Testis (tissue), 3 donors: ENCODE measurements around the gene NKIRAS1. TPM values are rescaled to one million over a fixed set of nuclear protein-coding genes. Genes with fewer than 3 reads are reported as not detected.

Experiments
- DNase-seq: peaks from one replicate; pipeline ENCODE4 v3.0.0-alpha.2; 2019
- H3K27ac ChIP-seq, 2 donors: fragments of 200-600 bp; sonication (generic); one replicate each; pipeline ENCODE4 v1.5.1; 2019
- H3K27me3 ChIP-seq: fragments of 200-600 bp; sonication (generic); one replicate; pipeline ENCODE4 v1.5.1; 2019
- H3K36me3 ChIP-seq: fragments of 200-600 bp; sonication (generic); one replicate; pipeline ENCODE4 v1.5.1; 2017; ENCODE audit warnings: low read depth; ENCODE audit errors: missing control alignments
- H3K4me1 ChIP-seq: fragments of 200-600 bp; sonication (generic); one replicate; pipeline ENCODE4 v1.5.1; 2019
- H3K4me3 ChIP-seq, 2 donors: fragments of 200-600 bp; sonication (generic); one replicate each; pipeline ENCODE4 v1.5.1; 2017 to 2019
- H3K9me3 ChIP-seq: fragments of 200-600 bp; sonication (generic); one replicate; pipeline ENCODE4 v1.5.1; 2017
- POLR2A ChIP-seq: fragments of 450-650 bp; IDR thresholded peaks from one replicate; pipeline ENCODE4 v1.6.1; 2017; ENCODE audit warnings: antibody characterized with exemption, mild to moderate bottlenecking, moderate library complexity
- WGBS, 2 donors: methylation state at CpG; one replicate each; pipeline ENCODE4 v1.1.5; 2018; 5-methylcytosine and 5-hydroxymethylcytosine counted together
- intact Hi-C: fragments of 100-400 bp; cut with DNase I; formaldehyde crosslinking; loops from one replicate; pipeline ENCODE4 v1.15.1; 2023; ENCODE audit warnings: low total_unique reads
- polyA plus RNA-seq: library from polyadenylated mRNA; stranded (reverse); fragments of 350-450 nt; fragmentation: Illumina TruSeq; extraction: RNeasy Lipid Tissue Mini Kit (QIAGEN cat#74804); gene quantifications from one replicate; pipeline ENCODE4 v1.2.3, GENCODE V29; 2014; ENCODE audit warnings: low read depth, low replicate concordance; ENCODE audit not compliant: insufficient read depth
- total RNA-seq, 2 donors: library from RNA; depleted of rRNA; stranded (reverse); fragments of >200 nt; gene quantifications; one replicate each; pipeline ENCODE4 v1.2.3, GENCODE V29; 2016
- TF ChIP-seq, protein P1 (sequence below), 3 experiments: fragments of 450-650 bp in 2 of 3; fragments of 200-600 bp in 1 of 3; sonication (generic) in 1 of 3; IDR thresholded peaks; one replicate each; pipeline ENCODE4 v1.5.1; 2016 to 2019; ENCODE audit warnings: antibody characterized with exemption in 3 of 3, mild to moderate bottlenecking in 2 of 3, moderate library complexity in 1 of 3

NKIRAS1 gene
- total and polyA plus RNA-seq, 3 donors from 2014 or later = 35.0 to 41.1 (median 37.2) TPM

DNA sequence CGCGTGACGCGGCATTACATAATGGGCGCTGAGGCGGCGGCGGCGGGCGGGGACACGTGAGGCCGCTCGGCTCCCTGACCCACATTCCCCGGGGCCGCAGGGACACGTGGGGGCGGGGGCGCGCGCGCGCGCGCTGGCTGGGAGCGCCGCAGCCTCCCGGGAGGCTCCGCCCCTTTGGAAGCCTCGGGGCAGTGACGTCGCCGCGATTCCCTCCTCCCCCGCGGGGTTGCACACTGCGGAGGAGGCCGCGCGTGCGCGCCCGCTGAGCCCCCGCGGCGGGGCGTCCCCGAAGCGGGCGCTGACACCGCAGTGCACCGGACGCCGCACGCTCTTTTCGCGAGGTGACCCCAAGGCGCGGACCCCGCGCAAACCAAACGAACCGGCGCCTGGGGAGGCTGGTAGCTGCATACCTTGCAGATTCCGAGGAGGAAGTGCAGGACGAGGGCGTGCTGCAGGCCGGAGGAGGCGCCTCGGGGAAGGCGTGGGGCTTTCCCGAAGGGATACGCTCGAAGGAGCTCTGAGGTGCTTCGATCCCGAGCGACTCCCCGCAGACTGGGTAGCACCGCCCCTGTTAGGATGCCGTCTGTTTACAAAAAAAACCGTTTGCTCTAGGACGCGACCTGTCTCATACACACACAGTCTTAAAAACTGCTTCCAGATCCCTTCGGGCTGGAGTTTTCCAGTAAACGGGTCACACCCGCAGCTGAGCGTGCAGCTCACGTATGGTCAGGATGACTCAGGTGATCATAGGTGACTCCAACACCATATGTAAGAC lies 29.3 kb upstream of the NKIRAS1 start:
- 0 to 1% methylated on average over 8 to 67 of the region's 87 CpGs for WGBS, 2 donors
- Histone ChIP-seq H3K9me3 (no peaks in the 10 kb centered on the region), H3K4me1 (peaks cover 20% of the 10 kb centered on the region), H3K27ac (peak overlapping the region; percentile 89 to 99), H3K27me3 (no peaks in the 10 kb centered on the region), H3K36me3 (no peaks in the 10 kb centered on the region), H3K4me3 (peak overlapping the region; percentile 70 to 91)
- peak; percentile 98 for DNase-seq
- no peak for TF ChIP-seq POLR2A
- TF ChIP-seq, protein P1, sequence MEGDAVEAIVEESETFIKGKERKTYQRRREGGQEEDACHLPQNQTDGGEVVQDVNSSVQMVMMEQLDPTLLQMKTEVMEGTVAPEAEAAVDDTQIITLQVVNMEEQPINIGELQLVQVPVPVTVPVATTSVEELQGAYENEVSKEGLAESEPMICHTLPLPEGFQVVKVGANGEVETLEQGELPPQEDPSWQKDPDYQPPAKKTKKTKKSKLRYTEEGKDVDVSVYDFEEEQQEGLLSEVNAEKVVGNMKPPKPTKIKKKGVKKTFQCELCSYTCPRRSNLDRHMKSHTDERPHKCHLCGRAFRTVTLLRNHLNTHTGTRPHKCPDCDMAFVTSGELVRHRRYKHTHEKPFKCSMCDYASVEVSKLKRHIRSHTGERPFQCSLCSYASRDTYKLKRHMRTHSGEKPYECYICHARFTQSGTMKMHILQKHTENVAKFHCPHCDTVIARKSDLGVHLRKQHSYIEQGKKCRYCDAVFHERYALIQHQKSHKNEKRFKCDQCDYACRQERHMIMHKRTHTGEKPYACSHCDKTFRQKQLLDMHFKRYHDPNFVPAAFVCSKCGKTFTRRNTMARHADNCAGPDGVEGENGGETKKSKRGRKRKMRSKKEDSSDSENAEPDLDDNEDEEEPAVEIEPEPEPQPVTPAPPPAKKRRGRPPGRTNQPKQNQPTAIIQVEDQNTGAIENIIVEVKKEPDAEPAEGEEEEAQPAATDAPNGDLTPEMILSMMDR (IDR thresholded peaks at IDR 0.05) = no peak
- intact Hi-C loops = no loop called here

DNA sequence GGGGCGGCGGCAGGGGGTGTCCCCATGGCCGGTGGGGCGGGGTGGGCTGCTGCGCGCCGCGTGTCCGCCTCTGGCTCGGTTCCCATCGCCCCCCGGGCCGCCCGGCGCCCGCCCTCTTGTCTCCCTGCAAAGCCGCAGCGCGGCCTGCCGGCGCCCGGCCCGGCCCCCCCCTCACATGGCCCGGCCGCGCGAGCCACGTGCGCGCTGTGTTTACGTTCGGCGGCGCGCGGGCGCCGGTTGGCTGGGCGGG lies 28.8 kb upstream of the NKIRAS1 start:
- no peak for DNase-seq
- Histone ChIP-seq H3K27ac (peak overlapping the region; percentile 94 to 99), H3K4me3 (peak overlapping the region; percentile 70 to 91), H3K36me3 (no peaks in the 10 kb centered on the region), H3K9me3 (no peaks in the 10 kb centered on the region), H3K4me1 (peaks cover 20% of the 10 kb centered on the region), H3K27me3 (no peaks in the 10 kb centered on the region)
- TF ChIP-seq, protein P1 (IDR thresholded peaks at IDR 0.05) = no peak
- TF ChIP-seq POLR2A = no peak
- 0% methylated on average over 6 of the region's 39 CpGs; no CpG with 5 or more reads in 1 of the 2 donors for WGBS, 2 donors
- intact Hi-C loops = no loop called here

DNA sequence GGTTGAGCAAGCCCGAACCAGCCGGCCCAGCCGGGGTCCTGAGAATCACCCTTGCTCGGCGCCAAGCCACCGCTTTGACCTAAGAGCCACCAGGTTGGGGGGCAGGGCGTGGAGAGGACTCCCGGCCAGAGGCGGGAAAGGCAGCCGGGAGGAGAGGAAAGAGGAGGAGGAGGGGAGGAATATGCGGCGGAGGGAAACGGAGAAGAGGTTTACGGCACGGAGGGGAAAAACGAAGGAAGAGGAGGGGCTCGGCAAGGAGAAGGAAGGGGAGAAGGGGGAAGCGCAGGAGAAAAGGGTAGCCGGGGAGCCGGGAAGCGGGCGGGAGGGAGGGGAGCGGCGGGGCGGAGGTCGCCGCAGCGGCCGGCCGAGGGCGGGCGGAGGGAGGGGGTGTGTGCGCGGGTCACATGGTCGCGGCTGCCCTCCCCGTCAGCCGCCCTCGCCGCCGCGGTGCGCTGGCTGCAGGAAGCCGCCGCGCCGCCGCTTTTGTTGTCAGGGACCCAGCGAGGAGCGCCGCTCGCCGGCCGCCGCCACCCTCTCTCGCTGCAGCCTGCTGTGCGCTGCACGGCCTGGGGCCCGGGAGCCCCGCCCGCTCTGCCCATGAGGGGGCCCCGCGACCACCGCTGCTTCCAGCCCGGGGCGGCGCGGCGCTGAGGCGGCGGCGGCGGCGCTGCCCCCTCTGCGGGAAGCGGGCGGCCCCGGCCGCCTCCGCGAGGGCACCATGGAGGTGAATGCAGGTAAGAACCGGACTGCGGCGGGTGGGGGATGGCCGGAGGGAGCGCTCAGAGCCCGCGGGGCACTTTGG lies 28.3 kb upstream of the NKIRAS1 start, which contains the start of gene NR1D2:
Gene NR1D2, plus strand, starts transcription at position 426 of the 802 bp plus-strand sequence. Its CDS starts 293 bp downstream, at position 719.
- Histone ChIP-seq H3K27ac (peak within 1 kb of the TSS; percentile 94 to 99), H3K36me3 (no peaks in the 10 kb centered on the region), H3K27me3 (no peaks in the 10 kb centered on the region), H3K4me3 (peak within 1 kb of the TSS; percentile 70 to 91), H3K9me3 (no peaks in the 10 kb centered on the region), H3K4me1 (peaks cover 15% of the 10 kb centered on the region)
- 1% methylated on average over 47 to 60 of the region's 88 CpGs for WGBS, 2 donors
- DNase-seq = peak; percentile 87
- intact Hi-C loops = no loop called here
- TF ChIP-seq POLR2A = no peak
- TF ChIP-seq, protein P1 (IDR thresholded peaks at IDR 0.05) = no peak

DNA sequence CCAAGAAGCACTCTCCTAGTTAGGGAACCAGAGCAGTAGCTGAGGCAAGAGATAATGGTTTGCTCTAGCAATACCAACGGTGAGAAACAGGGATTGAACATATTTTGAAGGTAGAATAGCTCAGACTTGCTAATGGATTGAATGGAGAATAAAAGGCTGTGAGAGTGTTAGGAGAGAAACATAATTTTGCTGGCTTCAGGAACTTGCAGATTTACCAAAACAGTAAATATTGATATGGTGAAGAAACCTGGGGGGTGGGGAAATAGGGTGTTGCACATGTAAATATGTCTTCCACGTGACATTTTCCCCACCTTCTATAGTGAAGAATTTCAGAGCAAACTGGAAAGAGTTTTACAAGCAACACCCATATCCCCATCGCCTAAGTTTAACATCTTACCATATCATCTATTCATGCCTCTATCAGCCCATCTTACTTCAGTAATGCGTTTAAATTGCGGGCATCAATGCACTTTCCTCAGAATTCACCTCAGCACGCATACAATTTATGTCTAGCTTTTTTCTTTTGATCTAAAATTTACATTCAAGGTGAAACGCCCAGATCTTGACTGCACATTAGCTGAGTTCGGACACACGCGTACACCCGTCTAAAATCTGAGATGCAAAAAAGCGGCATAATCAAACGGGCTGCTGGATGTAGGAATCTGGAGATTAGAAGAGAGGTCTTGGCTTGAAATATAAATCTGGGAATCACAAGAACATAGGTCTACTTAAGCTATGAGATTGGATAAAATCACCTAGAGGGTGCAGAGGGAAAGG lies 27.4 kb upstream of the NKIRAS1 start:
- WGBS, 2 donors = 6 to 8% methylated on average over 13 of the region's 13 CpGs
- intact Hi-C loops = no loop called here
- Histone ChIP-seq H3K4me1 (peaks cover 10% of the 10 kb centered on the region), H3K9me3 (no peaks in the 10 kb centered on the region), H3K36me3 (no peaks in the 10 kb centered on the region), H3K4me3 (peak overlapping the region; percentile 70 to 91), H3K27me3 (no peaks in the 10 kb centered on the region), H3K27ac (peak overlapping the region; percentile 94 to 99)
- peak; percentile 28 for DNase-seq
- TF ChIP-seq, protein P1 (IDR thresholded peaks at IDR 0.05) = no peak
- TF ChIP-seq POLR2A = no peak
